ENCODE data around the gene UVSSA.

GRCh38 chr4:1300466-1301455, 46.2 kb upstream of the UVSSA start:
- no peak for TF ChIP-seq CTCF (IDR thresholded peaks at IDR 0.05)
- no peak for TF ChIP-seq POLR2A (IDR thresholded peaks at IDR 0.05)

Data from vagina (tissue), 2 donors.